GM21723 (cell line): ENCODE measurements around the gene EBF3.

Source experiments
- ATAC-seq: cut with Tn5 transposase; IDR thresholded peaks from one replicate; pipeline ENCODE4 v1.9.1; 2021; ENCODE audit warnings: mild to moderate bottlenecking, moderate library complexity; ENCODE audit not compliant: unreplicated experiment

Gene EBF3

DNA sequence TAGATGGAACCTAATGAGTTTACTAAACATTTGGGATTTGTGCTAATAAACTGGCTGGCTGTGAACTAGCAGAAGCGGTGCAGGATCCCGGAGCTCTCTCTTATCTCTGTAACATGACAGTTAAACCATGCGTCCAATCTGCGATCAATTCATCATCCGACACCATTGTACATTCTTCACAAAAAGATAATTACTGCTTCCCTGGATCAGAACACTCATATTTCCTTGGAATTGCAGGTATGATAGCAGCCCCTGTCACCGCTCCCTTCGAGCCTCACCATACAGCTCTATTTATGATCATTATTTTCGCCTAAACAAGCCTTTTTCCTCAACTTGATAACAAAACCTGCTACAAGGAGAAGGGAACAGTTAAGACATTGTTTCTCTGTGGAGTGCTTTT lies 18.5 kb downstream of the EBF3 start:
- no peak for ATAC-seq

DNA sequence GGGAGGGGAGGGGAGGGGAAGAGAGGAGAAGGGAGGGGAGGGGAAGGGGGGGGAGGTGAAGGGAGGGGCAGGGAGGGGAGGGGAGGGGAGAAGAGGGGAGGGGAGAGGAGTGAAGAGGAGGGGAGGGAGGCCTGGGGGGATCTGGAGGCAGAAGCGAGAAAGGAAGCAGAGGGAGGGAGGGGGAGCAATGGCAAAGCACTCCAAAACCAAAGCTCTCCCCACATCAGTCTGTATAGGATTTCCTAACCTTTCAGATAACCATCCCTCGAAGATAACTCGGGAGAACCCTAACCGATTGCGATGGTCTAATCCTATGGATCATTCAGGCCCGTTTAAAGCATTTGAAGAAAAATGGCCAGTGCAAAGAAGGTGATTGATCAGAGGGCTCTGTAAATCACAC lies 19.0 kb downstream of the EBF3 start:
- ATAC-seq: no peak

- ATAC-seq: no peak
Observed at GRCh38 chr10:129944456-129944855, 19.6 kb downstream of the EBF3 start.

DNA sequence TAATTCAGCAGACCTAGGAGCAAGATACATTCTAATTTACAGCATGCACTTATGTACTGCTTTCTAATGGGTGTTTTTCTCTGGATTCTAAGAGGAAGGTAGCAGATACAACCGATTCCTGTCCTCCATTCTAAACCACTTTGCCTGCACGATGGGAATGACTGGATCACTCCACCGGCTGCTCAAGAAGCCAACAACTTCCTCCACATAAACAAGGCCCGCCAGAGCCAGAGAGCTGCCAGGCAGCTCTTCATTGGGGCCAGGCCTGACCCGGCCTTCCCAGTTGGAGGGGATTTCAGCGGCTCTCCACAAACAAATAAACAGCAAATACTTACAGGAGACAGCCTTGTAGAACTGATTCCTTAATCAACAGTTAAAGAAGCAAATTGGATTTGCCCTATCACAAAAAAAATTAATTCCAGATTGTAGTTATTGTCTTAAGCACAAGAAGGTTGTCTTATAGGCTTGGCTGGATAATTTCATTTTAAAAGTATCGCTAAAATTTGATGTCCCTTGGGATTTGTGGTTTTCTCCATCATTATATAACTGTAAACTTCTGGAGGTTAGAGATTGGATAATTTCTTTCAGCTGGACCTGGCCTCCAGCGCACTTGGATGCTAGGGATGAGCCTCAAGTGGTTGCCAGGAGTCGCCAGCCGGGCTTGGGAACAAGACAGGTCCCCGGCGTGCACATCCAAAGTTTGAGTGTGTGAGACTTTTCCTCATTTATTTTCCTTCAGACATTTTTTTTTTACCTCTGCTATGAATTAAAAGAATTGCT lies 20.9 kb downstream of the EBF3 start:
- no peak for ATAC-seq

- no peak for ATAC-seq
Observed at GRCh38 chr10:129942391-129942790, 21.7 kb downstream of the EBF3 start.

GRCh38 chr10:129942019-129942277 lies 22.1 kb downstream of the EBF3 start:
- ATAC-seq: no peak

DNA sequence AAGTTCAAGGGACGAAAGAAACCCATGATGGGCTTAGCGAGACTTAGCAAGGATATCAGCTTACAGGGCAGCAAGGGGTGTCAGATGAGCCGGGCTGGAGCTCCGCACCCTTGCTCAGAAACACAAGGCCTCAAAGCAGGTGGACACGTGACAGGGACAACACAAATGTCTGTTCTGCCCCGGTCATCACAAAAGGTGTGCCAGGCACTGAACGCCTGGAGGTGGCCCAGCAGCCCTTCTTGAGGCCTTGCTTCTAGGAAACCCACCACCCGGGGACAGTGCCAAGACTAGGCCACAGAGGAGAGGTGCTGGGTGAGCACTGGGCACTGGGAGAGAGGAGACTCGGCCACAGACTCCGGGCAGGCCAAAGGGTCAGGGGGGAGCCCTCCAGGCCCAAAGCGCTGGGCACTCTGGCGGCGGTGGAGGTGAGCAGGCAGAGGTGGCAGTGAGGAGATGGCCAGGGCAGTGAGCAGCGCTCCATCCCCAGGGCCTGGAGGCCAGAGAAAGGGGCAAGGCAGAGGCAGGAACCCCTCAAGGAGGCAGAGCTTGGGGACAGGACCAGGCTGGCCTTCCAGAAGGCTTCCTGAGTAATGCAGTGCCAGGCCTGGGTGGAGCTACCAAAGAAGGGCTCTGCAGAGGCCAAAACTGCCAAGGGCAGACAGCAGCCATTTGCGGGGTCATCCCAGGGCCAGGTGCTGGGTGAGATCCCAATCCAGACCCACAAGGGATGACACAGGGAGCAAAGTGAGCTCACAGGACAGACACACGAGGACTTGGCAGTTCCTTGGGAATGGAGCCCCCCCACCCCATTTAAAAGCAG lies 22.7 kb downstream of the EBF3 start:
- ATAC-seq: no peak

DNA sequence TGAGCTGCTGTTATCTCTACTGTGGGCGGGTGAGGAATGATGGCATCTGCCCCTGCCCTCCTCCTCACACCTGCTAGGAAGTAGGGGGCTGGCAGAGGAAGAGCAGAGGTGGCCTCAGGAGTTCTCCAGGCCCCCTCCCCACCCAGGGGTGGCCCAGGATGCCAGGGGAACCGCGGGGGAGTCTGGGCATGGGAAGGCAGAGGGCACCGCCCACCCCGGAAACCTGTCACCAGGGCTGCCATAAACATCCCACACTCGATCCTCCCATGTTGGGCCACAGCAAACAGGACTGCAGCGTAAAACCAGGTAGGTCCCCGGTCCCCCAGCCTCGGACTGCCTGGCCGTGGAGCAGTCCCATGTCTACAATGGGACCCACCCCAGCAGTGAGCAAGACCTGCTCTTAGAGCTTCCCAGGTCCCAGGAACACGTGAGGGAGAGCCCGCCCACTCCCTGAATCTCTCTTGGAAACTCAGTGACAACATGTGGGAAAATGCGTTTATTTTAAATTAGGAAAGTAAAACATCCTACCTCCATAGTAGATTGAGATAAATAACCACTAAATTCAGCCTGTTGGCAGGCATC lies 23.4 kb downstream of the EBF3 start:
- ATAC-seq: no peak

DNA sequence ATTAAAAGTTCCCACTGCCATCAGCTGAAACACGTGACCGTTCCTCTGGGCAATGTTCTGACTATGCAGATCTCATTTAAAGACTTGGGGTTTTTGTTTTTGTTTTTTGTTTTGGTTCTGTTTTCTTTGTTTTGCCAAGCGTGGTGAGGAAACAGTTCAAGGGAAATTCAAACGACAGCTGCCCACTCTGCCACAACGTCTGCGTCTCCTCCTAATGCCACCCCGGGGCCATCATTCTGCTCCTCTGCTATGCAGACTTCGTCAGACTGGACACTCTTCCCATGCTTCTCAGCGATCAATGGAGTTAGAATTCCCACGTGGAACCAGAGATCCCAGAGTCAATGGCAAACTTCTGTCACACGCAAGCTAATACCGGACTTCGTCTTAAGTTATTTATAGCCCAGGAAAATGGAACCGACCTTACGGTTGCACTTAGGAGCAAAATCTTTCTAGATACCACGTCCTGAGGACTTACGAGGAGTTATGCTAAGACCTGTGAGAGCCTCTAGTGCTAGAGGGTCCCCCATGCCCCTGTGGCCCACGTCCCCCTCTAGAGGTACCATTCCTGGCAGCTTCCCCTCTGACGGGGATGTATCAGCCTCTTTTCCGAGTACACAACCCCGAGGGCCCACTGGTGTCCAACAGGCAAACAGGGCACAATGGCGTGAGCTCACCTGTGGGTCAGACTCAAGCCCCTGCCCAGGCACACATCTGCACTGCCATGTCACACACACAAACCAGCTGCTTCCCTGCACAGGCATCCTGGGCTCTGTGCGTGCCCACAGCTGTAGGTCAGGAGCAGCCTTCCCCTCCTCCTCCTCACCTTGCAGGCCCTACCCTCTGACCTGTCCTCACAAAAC lies 24.4 kb downstream of the EBF3 start:
- ATAC-seq: no peak

- ATAC-seq: no peak
Observed at GRCh38 chr10:129938460-129938859, 25.6 kb downstream of the EBF3 start.

DNA sequence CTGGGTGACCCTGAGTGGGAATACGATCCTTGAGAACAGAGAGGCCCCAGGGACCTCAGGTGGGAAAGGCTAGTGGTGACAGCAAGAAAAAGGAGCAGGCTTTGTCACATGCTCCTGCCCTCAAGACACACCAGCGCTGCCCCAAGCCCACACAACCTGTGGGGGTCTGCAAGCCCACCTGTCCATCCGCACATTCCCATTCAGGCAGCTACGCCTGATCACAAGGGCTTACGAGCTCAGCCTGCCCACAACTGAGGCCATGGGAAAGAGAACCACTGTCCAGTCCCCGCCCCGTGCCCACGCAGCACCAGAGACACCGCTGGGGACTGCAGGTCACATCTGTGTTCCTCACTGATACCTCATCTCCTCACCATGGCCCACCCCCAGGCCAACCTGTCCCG lies 26.7 kb downstream of the EBF3 start:
- ATAC-seq: no peak

- ATAC-seq: no peak
Observed at GRCh38 chr10:129936923-129937300, 27.2 kb downstream of the EBF3 start.

DNA sequence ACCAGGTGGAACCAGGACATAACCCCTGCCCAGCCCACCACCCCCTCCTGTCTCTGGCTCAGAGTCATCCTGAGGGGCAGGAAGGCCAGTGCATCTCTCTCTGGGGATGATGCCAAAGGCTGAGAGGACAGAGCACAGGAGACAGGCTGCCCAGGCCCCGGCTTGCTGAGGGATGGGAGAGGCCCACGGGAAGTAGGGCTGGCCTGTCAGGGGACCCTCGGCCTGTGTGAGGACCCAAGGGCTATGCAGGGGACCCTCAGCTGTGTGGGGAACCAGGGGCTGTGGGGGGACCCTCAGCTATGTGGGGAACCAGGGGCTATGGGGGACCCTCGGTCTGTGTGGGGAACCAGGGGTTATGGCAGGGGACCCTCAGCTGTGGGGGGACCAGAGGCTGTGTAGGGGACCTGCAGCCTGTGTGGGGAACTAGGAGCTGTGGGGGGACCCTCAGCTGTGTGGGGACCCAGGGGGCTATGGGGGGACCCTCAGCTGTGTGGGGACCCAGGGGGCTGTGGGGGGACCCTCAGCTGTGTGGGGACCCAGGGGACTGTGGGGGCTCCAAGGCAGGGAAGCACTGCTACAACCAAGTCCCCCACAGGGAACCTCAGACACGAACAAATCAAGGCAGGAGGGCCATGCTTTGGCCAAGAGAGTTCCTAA lies 27.7 kb downstream of the EBF3 start:
- no peak for ATAC-seq

- no peak for ATAC-seq
Observed at GRCh38 chr10:129935867-129936152, 28.3 kb downstream of the EBF3 start.

- ATAC-seq: no peak
Observed at GRCh38 chr10:129935102-129935866, 28.8 kb downstream of the EBF3 start.

DNA sequence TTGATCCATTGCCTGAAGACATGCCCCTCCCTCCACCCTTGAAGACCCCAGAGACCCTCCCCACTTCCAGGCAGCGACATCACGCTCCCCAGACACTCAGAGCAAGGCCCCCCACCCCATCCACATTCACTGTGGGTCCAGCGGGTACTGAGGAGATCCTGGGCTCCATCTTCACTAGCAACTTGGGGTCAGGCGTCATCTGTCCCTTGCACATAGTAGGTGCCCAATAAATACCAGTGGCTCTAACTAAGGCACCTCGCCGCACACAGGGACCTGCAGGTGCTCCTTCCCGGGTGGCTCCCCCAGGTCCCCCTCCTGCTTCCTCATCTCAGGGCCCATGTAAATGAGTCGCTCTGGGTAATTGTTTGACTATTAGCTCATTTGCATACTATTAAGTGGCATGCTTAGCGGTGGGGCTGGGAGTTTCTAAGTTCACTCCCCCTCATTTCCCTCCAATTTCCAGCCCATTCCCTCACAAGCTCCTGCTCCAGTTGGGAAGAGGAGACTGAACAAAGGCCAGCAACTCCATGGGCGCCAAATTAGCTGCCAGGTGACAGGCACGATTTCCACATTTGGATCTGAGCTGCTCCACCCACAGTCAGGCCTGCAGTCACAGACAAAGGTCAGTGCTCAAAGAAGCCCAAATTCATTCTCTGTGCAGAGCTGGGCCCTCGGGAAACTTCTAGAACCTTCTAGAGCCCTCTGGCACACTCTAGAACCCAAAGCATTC lies 29.7 kb downstream of the EBF3 start:
- ATAC-seq: no peak

- ATAC-seq: no peak
Observed at GRCh38 chr10:129933456-129934092, 30.5 kb downstream of the EBF3 start.

- ATAC-seq: no peak
Observed at GRCh38 chr10:129932751-129933433, 31.2 kb downstream of the EBF3 start.

- ATAC-seq: no peak
Observed at GRCh38 chr10:129932182-129932581, 31.9 kb downstream of the EBF3 start.
